Colonic mucosa (tissue), 4 donors: ENCODE results near the gene PRKCH. TPM values are rescaled to one million over a fixed set of nuclear protein-coding genes. Genes with fewer than 3 reads are reported as not detected.

Source experiments
- DNase-seq: peaks from one replicate; pipeline ENCODE4 v3.0.0-alpha.2; 2020
- H3K27ac ChIP-seq: fragments of 200-600 bp; one replicate; pipeline ENCODE4 v1.8.0; 2021
- H3K27me3 ChIP-seq: fragments of 200-600 bp; one replicate; pipeline ENCODE4 v1.8.0; 2021
- H3K36me3 ChIP-seq: fragments of 200-600 bp; one replicate; pipeline ENCODE4 v1.8.0; 2021
- H3K4me1 ChIP-seq: fragments of 200-600 bp; one replicate; pipeline ENCODE4 v1.8.0; 2021; ENCODE audit warnings: mild to moderate bottlenecking
- H3K4me3 ChIP-seq: fragments of 200-600 bp; one replicate; pipeline ENCODE4 v1.8.0; 2021
- H3K9ac ChIP-seq, 2 donors: one replicate each; pipeline ENCODE4 v1.7.0; 2013; ENCODE audit warnings: control low read depth in 2 of 2, low read depth in 2 of 2, low read length in 2 of 2
- H3K9me3 ChIP-seq: fragments of 200-600 bp; one replicate; pipeline ENCODE4 v1.8.0; 2021
- CTCF ChIP-seq: fragments of 200-600 bp; IDR thresholded peaks from one replicate; pipeline ENCODE4 v1.8.0; 2022; ENCODE audit warnings: antibody characterized with exemption, mild to moderate bottlenecking
- intact Hi-C: fragments of 100-400 bp; cut with DNase I; formaldehyde crosslinking; loops from one replicate; pipeline ENCODE4 v1.14.1; 2022
- total RNA-seq, 2 donors: library from RNA; stranded (reverse); fragmentation: NEBNext Ultra II Directional in 1 of 2; extraction: Animal tissue kit (Norgen Biotek cat#: 25700) in 1 of 2; gene quantifications; one replicate each; pipeline ENCODE4 v1.2.1, GENCODE V29; 2021
- donor health status: healthy.
- donor health status: DM: no; HTN: no; CAD: no.
- donor health status: DM: no; HTN: no; CAD: no.

Gene PRKCH
- total RNA-seq, 2 donors from 2014 or later: 11.4 to 11.5 TPM

GRCh38 chr14:61577506-61577931 is 256.1 kb downstream of the PRKCH start:
- H3K36me3 ChIP-seq: no peaks in the 10 kb centered on the region
- no peaks in the 10 kb centered on the region for H3K27me3 ChIP-seq
- TF ChIP-seq CTCF: no peak
- intact Hi-C loops: no loop called here
- no peaks in the 10 kb centered on the region for H3K4me1 ChIP-seq
- no peak overlapping the region for H3K4me3 ChIP-seq
- no peak for DNase-seq
- H3K9ac ChIP-seq: no peak overlapping the region
- no peaks in the 10 kb centered on the region for H3K9me3 ChIP-seq
- no peak overlapping the region for H3K27ac ChIP-seq

- H3K36me3 ChIP-seq: no peaks in the 10 kb centered on the region
- H3K9me3 ChIP-seq: no peaks in the 10 kb centered on the region
- intact Hi-C loops: no loop called here
- no peaks in the 10 kb centered on the region for H3K27me3 ChIP-seq
- DNase-seq: no peak
- H3K27ac ChIP-seq: no peak overlapping the region
- no peak for TF ChIP-seq CTCF
- no peaks in the 10 kb centered on the region for H3K4me1 ChIP-seq
- H3K4me3 ChIP-seq: no peak overlapping the region
- H3K9ac ChIP-seq: no peak overlapping the region
Measured at GRCh38 chr14:61578745-61579144, 257.4 kb downstream of the PRKCH start.

GRCh38 chr14:61581340-61581739 is 260.0 kb downstream of the PRKCH start:
- Histone ChIP-seq H3K27me3 (no peaks in the 10 kb centered on the region), H3K4me3 (no peak overlapping the region), H3K4me1 (no peaks in the 10 kb centered on the region), H3K9me3 (no peaks in the 10 kb centered on the region), H3K36me3 (no peaks in the 10 kb centered on the region), H3K27ac (no peak overlapping the region), H3K9ac (no peak overlapping the region)
- no peak for TF ChIP-seq CTCF
- no peak for DNase-seq
- intact Hi-C loops: no loop called here

- Histone ChIP-seq H3K27me3 (no peaks in the 10 kb centered on the region), H3K9ac (no peak overlapping the region), H3K4me1 (no peaks in the 10 kb centered on the region), H3K27ac (no peak overlapping the region), H3K36me3 (no peaks in the 10 kb centered on the region), H3K4me3 (no peak overlapping the region), H3K9me3 (no peaks in the 10 kb centered on the region)
- no peak for TF ChIP-seq CTCF
- DNase-seq: no peak
- intact Hi-C loops: no loop called here
Measured at GRCh38 chr14:61581955-61582615, 260.7 kb downstream of the PRKCH start.

GRCh38 chr14:61582815-61583214 is 261.4 kb downstream of the PRKCH start:
- Histone ChIP-seq H3K27ac (no peak overlapping the region), H3K4me3 (no peak overlapping the region)
- intact Hi-C loops: no loop called here

More at GRCh38 chr14:61582815-61583214, 261.4 kb downstream of the PRKCH start:
- H3K9me3 ChIP-seq: no peaks in the 10 kb centered on the region
- no peaks in the 10 kb centered on the region for H3K27me3 ChIP-seq
- DNase-seq: no peak
- H3K36me3 ChIP-seq: no peaks in the 10 kb centered on the region
- no peaks in the 10 kb centered on the region for H3K4me1 ChIP-seq
- no peak for TF ChIP-seq CTCF
- no peak overlapping the region for H3K9ac ChIP-seq
